GM23248 (cell line): ENCODE data around the gene SLC44A5.

ENCODE experiments used
- EZH2 ChIP-seq: fragments of 200-600 bp; sonication (generic); IDR thresholded peaks from 2 replicates; pipeline ENCODE4 v1.6.1; 2018; ENCODE audit warnings: antibody characterized with exemption, mild to moderate bottlenecking; ENCODE audit not compliant: insufficient read depth, poor library complexity, severe bottlenecking
- EZH2phosphoT487 ChIP-seq: fragments of 200-600 bp; sonication (generic); IDR thresholded peaks from 2 replicates; pipeline ENCODE4 v1.6.1; 2018; ENCODE audit warnings: antibody characterized with exemption, moderate library complexity, mild to moderate bottlenecking, low read depth; ENCODE audit not compliant: insufficient read depth

DNA sequence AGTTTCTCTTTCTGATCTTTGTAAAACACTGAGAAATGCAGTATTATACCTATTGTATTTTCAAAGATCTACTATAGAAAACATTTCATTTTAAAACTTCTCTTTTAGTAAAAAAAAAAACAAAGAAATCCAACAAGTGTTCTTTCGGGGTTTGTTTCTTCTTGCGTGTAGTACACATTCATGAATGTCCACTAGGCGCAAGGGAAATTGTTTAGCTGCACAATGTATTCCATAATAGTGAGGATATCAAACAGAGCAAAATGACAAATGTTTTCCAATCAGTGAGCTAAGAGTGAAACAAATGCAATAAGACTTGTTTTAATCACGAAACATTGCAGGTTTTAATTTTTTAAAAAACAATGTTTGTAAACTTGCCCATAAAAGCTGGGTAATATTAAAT, 408.2 kb downstream of the SLC44A5 start:
- TF ChIP-seq EZH2phosphoT487 = no peak
- TF ChIP-seq EZH2 = no peak
